ENCODE results near the gene PAWR. TPM values are rescaled to one million over a fixed set of nuclear protein-coding genes. Genes with fewer than 3 reads are reported as not detected.

The PAWR gene
- total and polyA plus RNA-seq, 2 experiments from 2014 or later, result 149 to 180 TPM

DNA sequence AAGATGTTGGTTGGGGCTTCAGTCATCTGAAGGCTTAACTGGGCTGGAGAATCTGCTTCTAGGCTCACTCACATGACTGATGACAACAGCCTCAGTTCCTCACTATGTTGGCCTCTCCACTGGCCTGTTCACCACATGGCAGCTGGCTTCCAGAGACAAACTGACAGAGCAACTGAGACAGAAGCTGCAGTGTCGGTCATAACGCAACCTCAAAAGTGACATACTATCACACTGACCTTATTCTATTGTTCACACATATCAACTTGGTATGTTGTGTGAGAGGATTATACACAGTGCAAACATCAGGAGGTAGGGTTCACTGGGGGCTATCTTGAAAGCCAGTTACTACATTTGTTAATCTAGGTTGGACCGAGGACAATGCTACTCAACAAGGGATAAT lies 92.9 kb downstream of the PAWR start:
- no peaks in the 10 kb centered on the region; the same call in 1 of the 2 replicates for H3F3A ChIP-seq (replicated peaks; ENCODE audit: low read depth)
- Mint-ChIP-seq H3K27me3 (ENCODE audit: insufficient read depth, low read depth, poor library complexity) (peaks cover 7% of the 10 kb centered on the region), H3K4me1 (peaks cover 14% of the 10 kb centered on the region; the same call in 2 of the 3 replicates), H3K36me3 (ENCODE audit: low read depth) (peaks cover 35% of the 10 kb centered on the region), H3K4me3 (no peak overlapping the region), H3K27ac (peak overlapping the region; percentile 49), H3K9me3 (no peaks in the 10 kb centered on the region)
- peak overlapping the region; percentile 6; the same call in 1 of the 2 replicates for H3K27ac ChIP-seq (ENCODE audit: low read depth)
- DNase-seq (ENCODE audit: low spot score) (no peak), ATAC-seq (peak; percentile 55)
- H3K4me3 ChIP-seq, result no peak overlapping the region
- H3K27me3 ChIP-seq (ENCODE audit: insufficient read depth), result no peaks in the 10 kb centered on the region
- no peaks in the 10 kb centered on the region for H3K4me1 ChIP-seq (ENCODE audit: insufficient read depth)
- no peak overlapping the region for H2AFZ ChIP-seq
- no peaks in the 10 kb centered on the region for H3K9me2 ChIP-seq (ENCODE audit: insufficient read depth)
- H3K79me2 ChIP-seq (replicated peaks; ENCODE audit: insufficient read depth), result peaks cover 58% of the 10 kb centered on the region
- peaks cover 11% of the 10 kb centered on the region; the same call in 1 of the 2 replicates for H4K20me1 ChIP-seq (replicated peaks; ENCODE audit: insufficient read depth)
- H3K36me3 ChIP-seq (ENCODE audit: insufficient read depth), result no peaks in the 10 kb centered on the region
- TF ChIP-seq ZNF331 (CRISPR knock-in tag; IDR thresholded peaks at IDR 0.05; ENCODE audit: low read depth), result no peak
- no peak for TF ChIP-seq POLR2AphosphoS5 (IDR thresholded peaks at IDR 0.05; ENCODE audit: low read depth)
- TF ChIP-seq ETS1 (IDR thresholded peaks at IDR 0.05), result no peak
- TF ChIP-seq CTCF (conservative IDR thresholded peaks at IDR 0.05; ENCODE audit: low read depth in 2 of 2), result no peak
- no peak for TF ChIP-seq REST (IDR thresholded peaks at IDR 0.05; ENCODE audit: unreplicated experiment)
- H3K4me2 ChIP-seq, result no peak overlapping the region

GRCh38 chr12:79596719-79597350 lies 93.9 kb downstream of the PAWR start:
- no peak; the same call in 2 of the 3 replicates for ATAC-seq

More at GRCh38 chr12:79596719-79597350, 93.9 kb downstream of the PAWR start:
- H3K4me1 ChIP-seq (ENCODE audit: insufficient read depth), result no peaks in the 10 kb centered on the region
- H3K9me2 ChIP-seq (ENCODE audit: insufficient read depth), result no peaks in the 10 kb centered on the region
- peaks cover 7% of the 10 kb centered on the region for H3K27me3 Mint-ChIP-seq (ENCODE audit: insufficient read depth, low read depth, poor library complexity)
- H3K36me3 Mint-ChIP-seq (ENCODE audit: low read depth), result peaks cover 36% of the 10 kb centered on the region; the same call in 2 of the 3 replicates
- peak overlapping the region; percentile 52; the same call in 1 of the 2 replicates for H3K27ac Mint-ChIP-seq
- H3K27me3 ChIP-seq (ENCODE audit: insufficient read depth), result no peaks in the 10 kb centered on the region
- no peak overlapping the region for H3K4me3 Mint-ChIP-seq
- H2AFZ ChIP-seq, result no peak overlapping the region
- no peak for DNase-seq (ENCODE audit: low spot score)
- H3K4me1 Mint-ChIP-seq, result peaks cover 13% of the 10 kb centered on the region; the same call in 2 of the 3 replicates
- H3K36me3 ChIP-seq (ENCODE audit: insufficient read depth), result peaks cover 4% of the 10 kb centered on the region; the same call in 1 of the 2 replicates
- H3F3A ChIP-seq (replicated peaks; ENCODE audit: low read depth), result no peaks in the 10 kb centered on the region; the same call in 1 of the 2 replicates
- peaks cover 47% of the 10 kb centered on the region for H3K79me2 ChIP-seq (replicated peaks; ENCODE audit: insufficient read depth)
- H3K27ac ChIP-seq (ENCODE audit: low read depth), result no peak overlapping the region
- no peak overlapping the region for H3K4me2 ChIP-seq
- no peak overlapping the region for H3K4me3 ChIP-seq
- TF ChIP-seq STAT1 (IDR thresholded peaks at IDR 0.05; ENCODE audit: unreplicated experiment) (no peak), ZNF114 (CRISPR knock-in tag; IDR thresholded peaks at IDR 0.05) (no peak), POLR2AphosphoS5 (IDR thresholded peaks at IDR 0.05; ENCODE audit: low read depth) (no peak), JUNB (IDR thresholded peaks at IDR 0.05; ENCODE audit: unreplicated experiment) (no peak), CTCF (conservative IDR thresholded peaks at IDR 0.05; ENCODE audit: low read depth in 2 of 2) (no peak), EZH2 (IDR thresholded peaks at IDR 0.05; ENCODE audit: low read depth, unreplicated experiment) (no peak)
- no peaks in the 10 kb centered on the region for H3K9me3 Mint-ChIP-seq
- peaks cover 11% of the 10 kb centered on the region; the same call in 1 of the 2 replicates for H4K20me1 ChIP-seq (replicated peaks; ENCODE audit: insufficient read depth)
